Neutrophil (primary cell): Measurements from ENCODE around the gene SLC25A36.
"Not testable (repeated sequence)": the region's sequence is repeated elsewhere in the genome, so short reads cannot be mapped to it uniquely, and the experiment has no call there.

Source experiments
- H3K27ac ChIP-seq: fragments of 200-600 bp; sonication (generic); 2 replicates; pipeline ENCODE4 v1.5.1; 2016; ENCODE audit warnings: mild to moderate bottlenecking, moderate library complexity
- H3K27me3 ChIP-seq: fragments of 200-600 bp; sonication (generic); 2 replicates; pipeline ENCODE4 v1.6.0; 2016; ENCODE audit warnings: mild to moderate bottlenecking
- H3K36me3 ChIP-seq: fragments of 200-600 bp; sonication (generic); 2 replicates; pipeline ENCODE4 v1.5.1; 2017
- H3K4me1 ChIP-seq, 2 experiments: fragments of 200-600 bp in 1 of 2; sonication (generic) in 1 of 2; 1 replicate in 1 of 2; 2 replicates in 1 of 2; pipeline versions ENCODE4 v1.5.1 to v1.6.1; 2013 to 2016; ENCODE audit warnings: low read depth in 1 of 2, low read length in 1 of 2, mild to moderate bottlenecking in 1 of 2, moderate library complexity in 1 of 2; ENCODE audit not compliant: control insufficient read depth in 1 of 2, insufficient read depth in 1 of 2
- H3K4me3 ChIP-seq, 2 experiments: fragments of 200-600 bp in 1 of 2; sonication (generic) in 1 of 2; 1 replicate in 1 of 2; 2 replicates in 1 of 2; pipeline ENCODE4 v1.5.1; 2013 to 2016; ENCODE audit warnings: low read depth in 1 of 2, low read length in 1 of 2, mild to moderate bottlenecking in 1 of 2, moderate library complexity in 1 of 2
- H3K9me3 ChIP-seq: fragments of 200-600 bp; sonication (generic); 2 replicates; pipeline ENCODE4 v1.5.1; 2016
- TF ChIP-seq, protein P1 (sequence below): fragments of 200-600 bp; sonication (generic); IDR thresholded peaks from 2 replicates; pipeline ENCODE4 v1.5.1; 2016; ENCODE audit warnings: antibody characterized with exemption

Gene SLC25A36

DNA sequence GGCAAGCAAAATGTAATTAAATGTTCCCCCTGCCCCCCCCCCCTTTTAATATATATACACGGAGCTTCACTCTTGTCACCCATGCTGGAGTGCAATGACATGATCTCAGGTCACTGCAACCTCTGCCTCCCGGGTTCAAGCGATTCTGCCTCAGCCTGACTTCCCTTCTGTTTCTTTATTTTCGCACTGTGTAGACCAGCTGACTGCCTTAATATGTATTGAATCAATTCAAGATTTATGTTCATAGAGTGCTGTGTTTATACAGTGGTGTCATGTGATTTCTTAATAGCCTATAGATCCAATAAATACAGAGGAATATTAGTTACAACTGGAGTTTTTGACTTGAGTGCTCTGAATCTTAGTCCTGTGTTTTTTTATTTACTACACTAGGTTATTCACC lies 39.0 kb downstream of the SLC25A36 start:
- H3K27me3 ChIP-seq, result no peaks in the 10 kb centered on the region
- H3K9me3 ChIP-seq, result no peaks in the 10 kb centered on the region
- no peak overlapping the region for H3K4me3 ChIP-seq
- peaks cover 28% of the 10 kb centered on the region for H3K36me3 ChIP-seq
- TF ChIP-seq, protein P1, sequence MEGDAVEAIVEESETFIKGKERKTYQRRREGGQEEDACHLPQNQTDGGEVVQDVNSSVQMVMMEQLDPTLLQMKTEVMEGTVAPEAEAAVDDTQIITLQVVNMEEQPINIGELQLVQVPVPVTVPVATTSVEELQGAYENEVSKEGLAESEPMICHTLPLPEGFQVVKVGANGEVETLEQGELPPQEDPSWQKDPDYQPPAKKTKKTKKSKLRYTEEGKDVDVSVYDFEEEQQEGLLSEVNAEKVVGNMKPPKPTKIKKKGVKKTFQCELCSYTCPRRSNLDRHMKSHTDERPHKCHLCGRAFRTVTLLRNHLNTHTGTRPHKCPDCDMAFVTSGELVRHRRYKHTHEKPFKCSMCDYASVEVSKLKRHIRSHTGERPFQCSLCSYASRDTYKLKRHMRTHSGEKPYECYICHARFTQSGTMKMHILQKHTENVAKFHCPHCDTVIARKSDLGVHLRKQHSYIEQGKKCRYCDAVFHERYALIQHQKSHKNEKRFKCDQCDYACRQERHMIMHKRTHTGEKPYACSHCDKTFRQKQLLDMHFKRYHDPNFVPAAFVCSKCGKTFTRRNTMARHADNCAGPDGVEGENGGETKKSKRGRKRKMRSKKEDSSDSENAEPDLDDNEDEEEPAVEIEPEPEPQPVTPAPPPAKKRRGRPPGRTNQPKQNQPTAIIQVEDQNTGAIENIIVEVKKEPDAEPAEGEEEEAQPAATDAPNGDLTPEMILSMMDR, result no peak
- H3K4me1 ChIP-seq, result no peaks in the 10 kb centered on the region
- no peak overlapping the region for H3K27ac ChIP-seq

DNA sequence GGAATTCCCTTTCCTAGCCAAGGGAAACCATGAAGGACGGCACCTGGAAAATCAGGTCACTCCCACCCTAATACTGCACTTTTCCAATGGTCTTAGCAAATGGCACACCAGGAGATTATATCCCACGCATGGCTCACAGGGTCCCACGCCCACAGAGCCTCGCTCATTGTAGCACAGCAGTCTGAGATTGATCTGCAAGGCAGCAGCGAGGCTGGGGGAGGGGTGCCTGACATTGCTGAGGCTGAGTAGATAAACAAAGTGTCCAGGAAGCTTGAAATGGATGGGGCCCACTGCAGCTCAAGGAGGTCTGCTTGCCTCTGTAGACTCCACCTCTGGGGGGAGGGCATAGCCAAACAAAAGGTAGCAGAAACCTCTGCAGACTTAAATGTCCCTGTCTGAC lies 46.2 kb downstream of the SLC25A36 start:
- H3K4me1 ChIP-seq, H3K27me3 ChIP-seq, H3K4me3 ChIP-seq, H3K9me3 ChIP-seq, H3K27ac ChIP-seq, H3K36me3 ChIP-seq: not testable (repeated sequence)

DNA sequence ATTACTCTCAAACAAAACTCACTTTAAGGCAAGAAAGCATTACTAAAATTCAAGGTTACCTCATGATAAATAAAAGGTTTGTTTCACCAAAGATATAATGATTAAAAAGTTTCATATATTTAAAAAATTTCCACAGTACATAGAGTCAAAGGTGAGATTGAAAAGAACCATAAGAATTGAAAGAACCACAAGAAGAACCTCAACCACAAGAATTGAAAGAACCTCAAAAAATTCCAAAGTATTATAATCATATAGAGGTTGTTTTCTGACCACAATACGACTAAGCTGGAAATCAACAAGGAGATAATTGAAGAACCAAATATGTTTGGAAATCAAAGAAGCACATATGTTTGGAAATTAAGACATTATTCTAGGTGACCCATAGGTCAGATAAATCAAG lies 52.7 kb downstream of the SLC25A36 start:
- H3K9me3 ChIP-seq, result no peaks in the 10 kb centered on the region
- no peaks in the 10 kb centered on the region for H3K36me3 ChIP-seq
- TF ChIP-seq, protein P1, result no peak
- H3K4me3 ChIP-seq, result no peak overlapping the region
- H3K27me3 ChIP-seq, result no peaks in the 10 kb centered on the region
- no peak overlapping the region for H3K27ac ChIP-seq
- no peaks in the 10 kb centered on the region for H3K4me1 ChIP-seq

DNA sequence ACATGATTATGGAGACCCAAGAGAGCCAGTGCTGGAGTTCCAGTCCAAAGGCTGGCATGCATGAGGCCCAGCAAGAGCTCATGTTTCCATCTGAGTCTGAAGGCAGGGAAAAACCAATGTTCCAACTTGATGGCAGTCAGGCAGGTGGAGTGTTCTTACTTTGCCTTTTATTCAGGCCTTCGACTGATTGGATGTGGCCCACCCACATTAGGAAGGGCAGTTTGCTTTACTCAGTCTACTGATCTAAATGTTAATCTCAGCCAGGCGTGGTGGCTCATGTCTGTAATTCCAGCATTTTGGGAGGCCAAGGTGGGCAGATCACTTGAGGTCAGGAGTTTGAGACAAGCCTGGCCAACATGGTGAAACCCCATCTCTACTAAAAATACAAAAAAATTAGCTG lies 53.2 kb downstream of the SLC25A36 start:
- H3K4me1 ChIP-seq, H3K27me3 ChIP-seq, H3K9me3 ChIP-seq, H3K4me3 ChIP-seq, H3K27ac ChIP-seq, H3K36me3 ChIP-seq: not testable (repeated sequence)

DNA sequence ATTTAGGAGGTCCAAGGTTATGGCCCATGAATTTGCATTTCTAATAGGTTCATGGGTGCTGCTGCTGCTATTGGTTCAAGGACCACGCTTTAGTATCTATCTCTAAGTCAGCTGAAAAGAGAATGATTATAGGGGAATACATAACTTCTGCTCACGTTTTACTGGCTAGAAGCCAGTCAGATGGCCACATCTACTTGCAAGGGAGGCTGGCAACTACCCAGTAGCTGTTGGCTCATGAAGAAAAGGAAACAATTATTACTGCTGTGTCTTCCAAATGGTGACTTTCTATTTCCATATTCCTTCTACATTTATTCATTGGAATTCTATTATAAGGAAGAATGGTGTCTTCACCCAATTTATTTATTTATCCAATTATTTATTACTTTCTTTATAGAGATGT lies 54.2 kb downstream of the SLC25A36 start:
- TF ChIP-seq, protein P1, result no peak
- no peaks in the 10 kb centered on the region for H3K9me3 ChIP-seq
- no peak overlapping the region for H3K27ac ChIP-seq
- no peak overlapping the region for H3K4me3 ChIP-seq
- H3K4me1 ChIP-seq, result no peaks in the 10 kb centered on the region
- no peaks in the 10 kb centered on the region for H3K27me3 ChIP-seq
- H3K36me3 ChIP-seq, result no peaks in the 10 kb centered on the region

DNA sequence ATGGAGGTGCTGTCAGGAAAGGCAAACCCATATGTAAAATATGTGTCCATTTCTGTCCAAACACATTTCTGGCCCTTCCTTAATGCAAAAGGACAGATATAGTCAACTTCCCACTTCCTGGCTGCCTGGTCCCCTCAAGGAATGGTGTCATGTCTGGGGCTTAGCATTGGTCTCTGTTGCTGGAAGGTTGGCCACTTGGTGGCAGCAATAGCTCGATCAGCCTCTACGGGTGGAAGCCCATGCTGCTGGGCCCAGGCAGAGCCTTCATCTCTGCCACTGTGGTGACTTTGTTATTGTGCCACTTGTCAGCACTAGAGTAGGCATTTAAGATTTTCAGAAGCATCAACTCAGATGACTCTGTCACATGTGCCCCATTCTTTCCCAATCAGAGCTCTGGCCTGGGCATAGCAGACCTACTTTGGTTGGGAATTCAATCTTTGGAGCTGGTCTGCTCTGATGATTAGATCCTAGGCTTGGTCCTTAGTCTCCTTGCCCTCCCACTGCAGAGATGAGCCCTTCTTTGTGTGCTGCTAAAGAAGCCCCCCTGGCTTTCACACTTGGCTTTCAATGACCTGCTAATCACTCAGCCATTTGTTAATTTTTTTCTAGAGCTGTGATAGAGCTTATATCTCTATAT lies 58.5 kb downstream of the SLC25A36 start:
- no peaks in the 10 kb centered on the region for H3K27me3 ChIP-seq
- H3K9me3 ChIP-seq, result no peaks in the 10 kb centered on the region
- no peak overlapping the region for H3K27ac ChIP-seq
- TF ChIP-seq, protein P1, result no peak
- no peaks in the 10 kb centered on the region for H3K36me3 ChIP-seq
- no peaks in the 10 kb centered on the region for H3K4me1 ChIP-seq
- no peak overlapping the region for H3K4me3 ChIP-seq

DNA sequence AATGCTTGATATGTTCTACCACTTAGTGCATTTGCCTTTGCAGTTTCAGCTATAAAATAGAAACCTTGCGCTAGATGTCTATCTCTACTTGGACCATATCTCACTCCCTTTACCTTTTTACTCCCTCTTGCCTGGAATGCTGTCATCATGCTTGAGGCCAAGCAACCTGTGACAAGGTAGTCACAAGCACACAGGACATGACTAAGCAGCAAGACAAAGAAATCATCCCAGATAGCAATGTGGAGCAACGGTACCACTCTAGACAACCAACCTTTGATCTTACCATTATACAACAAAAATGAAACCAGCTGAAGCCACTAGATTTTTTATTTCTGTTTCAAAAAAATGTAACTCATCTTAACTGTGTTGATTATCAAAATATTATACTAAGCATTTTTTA lies 59.0 kb downstream of the SLC25A36 start:
- no peaks in the 10 kb centered on the region for H3K4me1 ChIP-seq
- H3K9me3 ChIP-seq, result no peaks in the 10 kb centered on the region
- H3K36me3 ChIP-seq, result no peaks in the 10 kb centered on the region
- no peaks in the 10 kb centered on the region for H3K27me3 ChIP-seq
- no peak overlapping the region for H3K4me3 ChIP-seq
- H3K27ac ChIP-seq, result no peak overlapping the region
- TF ChIP-seq, protein P1, result no peak
